ENCODE measurements around the gene HSD17B1.

GRCh38 chr17:42591411-42591810 is 38.7 kb downstream of the HSD17B1 start:
- TF ChIP-seq, protein P1, sequence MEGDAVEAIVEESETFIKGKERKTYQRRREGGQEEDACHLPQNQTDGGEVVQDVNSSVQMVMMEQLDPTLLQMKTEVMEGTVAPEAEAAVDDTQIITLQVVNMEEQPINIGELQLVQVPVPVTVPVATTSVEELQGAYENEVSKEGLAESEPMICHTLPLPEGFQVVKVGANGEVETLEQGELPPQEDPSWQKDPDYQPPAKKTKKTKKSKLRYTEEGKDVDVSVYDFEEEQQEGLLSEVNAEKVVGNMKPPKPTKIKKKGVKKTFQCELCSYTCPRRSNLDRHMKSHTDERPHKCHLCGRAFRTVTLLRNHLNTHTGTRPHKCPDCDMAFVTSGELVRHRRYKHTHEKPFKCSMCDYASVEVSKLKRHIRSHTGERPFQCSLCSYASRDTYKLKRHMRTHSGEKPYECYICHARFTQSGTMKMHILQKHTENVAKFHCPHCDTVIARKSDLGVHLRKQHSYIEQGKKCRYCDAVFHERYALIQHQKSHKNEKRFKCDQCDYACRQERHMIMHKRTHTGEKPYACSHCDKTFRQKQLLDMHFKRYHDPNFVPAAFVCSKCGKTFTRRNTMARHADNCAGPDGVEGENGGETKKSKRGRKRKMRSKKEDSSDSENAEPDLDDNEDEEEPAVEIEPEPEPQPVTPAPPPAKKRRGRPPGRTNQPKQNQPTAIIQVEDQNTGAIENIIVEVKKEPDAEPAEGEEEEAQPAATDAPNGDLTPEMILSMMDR (conservative IDR thresholded peaks at IDR 0.05; ENCODE audit: low read length) = no peak
- no peak for TF ChIP-seq EZH2phosphoT487 (IDR thresholded peaks at IDR 0.05; ENCODE audit: borderline replicate concordance)
